OCI-LY1 (cell line): ENCODE measurements around the gene GPR176.

ENCODE experiments used
- H2AFZ ChIP-seq: fragments of 200-600 bp; sonication (generic), shearing (Covaris generic); 2 replicates; pipeline ENCODE4 v1.6.0; 2014; ENCODE audit warnings: antibody characterized with exemption, mild to moderate bottlenecking, low read length
- H3F3A ChIP-seq: fragments of 200-600 bp; sonication (generic), shearing (Covaris generic); 2 replicates; pipeline ENCODE4 v1.6.0; 2014; ENCODE audit warnings: mild to moderate bottlenecking, antibody characterized with exemption, low read length, moderate library complexity; ENCODE audit not compliant: insufficient read depth
- H3K27ac ChIP-seq: fragments of 200-600 bp; sonication (generic); 2 replicates; pipeline ENCODE4 v1.5.1; 2014; ENCODE audit warnings: low read length, mixed run types, mild to moderate bottlenecking, low read depth; ENCODE audit not compliant: poor library complexity, severe bottlenecking
- H3K27me3 ChIP-seq: fragments of 200-600 bp; sonication (generic); 2 replicates; pipeline ENCODE4 v1.6.0; 2014; ENCODE audit warnings: antibody characterized with exemption, mild to moderate bottlenecking, low read length, moderate library complexity; ENCODE audit not compliant: insufficient read depth
- H3K36me3 ChIP-seq: fragments of 200-600 bp; sonication (generic); 2 replicates; pipeline ENCODE4 v1.6.1; 2014; ENCODE audit warnings: mild to moderate bottlenecking, antibody characterized with exemption, low read length, moderate library complexity, mixed read lengths; ENCODE audit not compliant: insufficient read depth
- H3K4me1 ChIP-seq: fragments of 200-600 bp; sonication (generic); 2 replicates; pipeline ENCODE4 v1.5.1; 2014; ENCODE audit warnings: mild to moderate bottlenecking, low read length, moderate library complexity; ENCODE audit not compliant: insufficient read depth, severe bottlenecking
- H3K4me2 ChIP-seq: fragments of 200-600 bp; sonication (generic), shearing (Covaris generic); 2 replicates; pipeline ENCODE4 v1.6.1; 2014; ENCODE audit warnings: low read length
- H3K4me3 ChIP-seq: fragments of 200-600 bp; sonication (generic); 2 replicates; pipeline ENCODE4 v1.5.1; 2014; ENCODE audit warnings: low read length, low read depth, mild to moderate bottlenecking, mixed read lengths; ENCODE audit not compliant: poor library complexity, severe bottlenecking
- H3K79me2 ChIP-seq: fragments of 200-600 bp; shearing (Covaris generic); 2 replicates; pipeline ENCODE4 v1.6.1; 2016; ENCODE audit warnings: mixed run types, low read length, mixed read lengths; ENCODE audit not compliant: insufficient read depth
- H3K9ac ChIP-seq: fragments of 200-600 bp; sonication (generic), shearing (Covaris generic); 2 replicates; pipeline ENCODE4 v1.6.1; 2014; ENCODE audit warnings: mild to moderate bottlenecking, low read length, mixed read lengths
- H3K9me2 ChIP-seq: fragments of 200-600 bp; sonication (generic), shearing (Covaris generic); 2 replicates; pipeline ENCODE4 v1.6.1; 2014; ENCODE audit warnings: low read depth, mild to moderate bottlenecking, low read length, mixed read lengths
- H3K9me3 ChIP-seq: fragments of 200-600 bp; shearing (Covaris generic); 2 replicates; pipeline ENCODE4 v1.6.1; 2014; ENCODE audit warnings: low read length, mixed read lengths
- H4K20me1 ChIP-seq: fragments of 200-600 bp; sonication (generic), shearing (Covaris generic); 2 replicates; pipeline ENCODE4 v1.6.0; 2016; ENCODE audit warnings: mild to moderate bottlenecking, low read length; ENCODE audit not compliant: insufficient read depth
- EZH2 ChIP-seq: fragments of 200-600 bp; sonication (generic), shearing (Covaris generic); IDR thresholded peaks from 2 replicates; pipeline ENCODE4 v1.8.0; 2017; ENCODE audit warnings: borderline replicate concordance, mixed run types, mild to moderate bottlenecking, antibody characterized with exemption, low read length, moderate library complexity, mixed read lengths
- TF ChIP-seq, protein P1 (sequence below): fragments of 200-600 bp; sonication (generic), shearing (Covaris generic); IDR thresholded peaks from 2 replicates; pipeline ENCODE4 v1.5.1; 2017; ENCODE audit warnings: mild to moderate bottlenecking, antibody characterized with exemption, low read length, moderate library complexity, mixed read lengths

The GPR176 gene

GRCh38 chr15:39925112-39925842, 5.2 kb upstream of the GPR176 start:
- no peak overlapping the region for H3K27ac ChIP-seq

GRCh38 chr15:39924437-39924836, 4.4 kb upstream of the GPR176 start:
- Histone ChIP-seq H3K9me2 (no peaks in the 10 kb centered on the region), H3K9ac (no peak overlapping the region), H3K4me1 (peaks cover 35% of the 10 kb centered on the region), H3K27me3 (no peaks in the 10 kb centered on the region), H3F3A (no peaks in the 10 kb centered on the region), H3K4me2 (no peak overlapping the region), H3K9me3 (no peaks in the 10 kb centered on the region), H3K36me3 (no peaks in the 10 kb centered on the region), H4K20me1 (no peaks in the 10 kb centered on the region), H3K4me3 (no peak overlapping the region), H2AFZ (no peak overlapping the region), H3K79me2 (no peaks in the 10 kb centered on the region), H3K27ac (no peak overlapping the region)
- TF ChIP-seq, protein P1, sequence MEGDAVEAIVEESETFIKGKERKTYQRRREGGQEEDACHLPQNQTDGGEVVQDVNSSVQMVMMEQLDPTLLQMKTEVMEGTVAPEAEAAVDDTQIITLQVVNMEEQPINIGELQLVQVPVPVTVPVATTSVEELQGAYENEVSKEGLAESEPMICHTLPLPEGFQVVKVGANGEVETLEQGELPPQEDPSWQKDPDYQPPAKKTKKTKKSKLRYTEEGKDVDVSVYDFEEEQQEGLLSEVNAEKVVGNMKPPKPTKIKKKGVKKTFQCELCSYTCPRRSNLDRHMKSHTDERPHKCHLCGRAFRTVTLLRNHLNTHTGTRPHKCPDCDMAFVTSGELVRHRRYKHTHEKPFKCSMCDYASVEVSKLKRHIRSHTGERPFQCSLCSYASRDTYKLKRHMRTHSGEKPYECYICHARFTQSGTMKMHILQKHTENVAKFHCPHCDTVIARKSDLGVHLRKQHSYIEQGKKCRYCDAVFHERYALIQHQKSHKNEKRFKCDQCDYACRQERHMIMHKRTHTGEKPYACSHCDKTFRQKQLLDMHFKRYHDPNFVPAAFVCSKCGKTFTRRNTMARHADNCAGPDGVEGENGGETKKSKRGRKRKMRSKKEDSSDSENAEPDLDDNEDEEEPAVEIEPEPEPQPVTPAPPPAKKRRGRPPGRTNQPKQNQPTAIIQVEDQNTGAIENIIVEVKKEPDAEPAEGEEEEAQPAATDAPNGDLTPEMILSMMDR, result no peak
- no peak for TF ChIP-seq EZH2

More at GRCh38 chr15:39925112-39925842, 5.2 kb upstream of the GPR176 start:
- H2AFZ ChIP-seq, result 0 out of 2 replicates have a peak overlapping the region, but pooled peaks have one; percentile 23
- H3K9me2 ChIP-seq, result no peaks in the 10 kb centered on the region
- no peaks in the 10 kb centered on the region for H3K9me3 ChIP-seq
- H3K9ac ChIP-seq, result no peak overlapping the region
- H3K4me2 ChIP-seq, result no peak overlapping the region; the same call in 1 of the 2 replicates
- TF ChIP-seq EZH2, result no peak
- TF ChIP-seq, protein P1, result no peak
- no peaks in the 10 kb centered on the region for H3K79me2 ChIP-seq
- H4K20me1 ChIP-seq, result no peaks in the 10 kb centered on the region
- peaks cover 34% of the 10 kb centered on the region for H3K4me1 ChIP-seq
- H3F3A ChIP-seq, result no peaks in the 10 kb centered on the region
- H3K36me3 ChIP-seq, result no peaks in the 10 kb centered on the region
- no peaks in the 10 kb centered on the region for H3K27me3 ChIP-seq
- no peak overlapping the region for H3K4me3 ChIP-seq

GRCh38 chr15:39922462-39923092, 2.5 kb upstream of the GPR176 start:
- Histone ChIP-seq H3K4me2 (no peak overlapping the region), H3K27me3 (no peaks in the 10 kb centered on the region), H3K9me2 (no peaks in the 10 kb centered on the region), H2AFZ (0 out of 2 replicates have a peak overlapping the region, but pooled peaks have one; percentile 79), H3K36me3 (no peaks in the 10 kb centered on the region), H4K20me1 (no peaks in the 10 kb centered on the region), H3K27ac (no peak overlapping the region), H3K79me2 (no peaks in the 10 kb centered on the region), H3K9me3 (no peaks in the 10 kb centered on the region), H3K4me3 (no peak overlapping the region), H3K9ac (no peak overlapping the region), H3K4me1 (peaks cover 39% of the 10 kb centered on the region), H3F3A (no peaks in the 10 kb centered on the region)
- TF ChIP-seq, protein P1, result no peak
- TF ChIP-seq EZH2, result no peak
